K562 (cell line): ENCODE measurements around the gene RNF207. TPM values are rescaled to one million over a fixed set of nuclear protein-coding genes. Genes with fewer than 3 reads are reported as not detected.

Source experiments
- ATAC-seq: fragments of 200-7000 bp; cut with Tn5 transposase; 3 replicates; pipeline ENCODE4 v1.9.1; 2020; ENCODE audit warnings: moderate library complexity
- BruUV-seq: library from RNA; stranded (reverse); fragments of 400-500 nt; replicated peaks from 2 replicates; lab custom pipeline; 2021; lab: Mats Ljungman, UMichigan
- CTCF ChIA-PET: fragments of 300-600 bp; formaldehyde crosslinking; extraction: SDS; loops from one replicate; lab custom pipeline; 2021; ENCODE audit warnings: low intra/inter-chr PET ratio; lab: Yijun Ruan, JAX
- POLR2A ChIA-PET: fragments of 300-600, 350-650 bp; sonication (Branson Sonifier 250); formaldehyde crosslinking; extraction: SDS; loops from one replicate; lab custom pipeline; 2021; ENCODE audit warnings: antibody characterized with exemption, inconsistent platforms; lab: Yijun Ruan, JAX
- DNase-seq, 4 experiments: peaks; one replicate each; pipeline versions ENCODE4 v3.0.0 to v3.0.0-alpha.2; 2011 to 2018; ENCODE audit warnings: low spot score in 3 of 4, mixed read lengths in 3 of 4; ENCODE audit errors: extremely low read depth in 1 of 4
- FAIRE-seq: peaks from 2 replicates; lab custom pipeline; 2011; peaks lifted over from hg19 to GRCh38; lab: Jason Lieb, UNC
- H2AFZ ChIP-seq: 2 replicates; pipeline ENCODE4 v1.6.0; 2011; ENCODE audit warnings: low read depth, low read length, control low read depth, inconsistent platforms
- H3K27ac ChIP-seq: fragments of 200-600 bp; 3 replicates; pipeline ENCODE4 v1.8.0; 2011; ENCODE audit warnings: low read depth, mild to moderate bottlenecking, control low read depth, inconsistent platforms, low read length, moderate library complexity, mixed read lengths; ENCODE audit errors: extremely low read depth
- H3K27me3 ChIP-seq, 2 experiments: fragments of 300-600 bp in 1 of 2; 2 replicates in 1 of 2; 3 replicates in 1 of 2; pipeline versions ENCODE4 v1.6.0 to v1.8.0; 2011; ENCODE audit warnings: inconsistent platforms in 2 of 2, low read length in 2 of 2, mild to moderate bottlenecking in 1 of 2, mixed read lengths in 1 of 2, moderate library complexity in 1 of 2; ENCODE audit not compliant: control insufficient read depth in 2 of 2, insufficient read depth in 2 of 2
- H3K36me3 ChIP-seq: fragments of 300-600 bp; 3 replicates; pipeline ENCODE4 v1.8.0; 2011; ENCODE audit warnings: mild to moderate bottlenecking, low read length, inconsistent platforms; ENCODE audit not compliant: control insufficient read depth, insufficient read depth
- H3K4me1 ChIP-seq, 2 experiments: fragments of 200-600 bp in 1 of 2; replicated peaks in 1 of 2; 2 replicates in 1 of 2; 3 replicates in 1 of 2; pipeline versions ENCODE4 v1.5.1 to v1.8.0; 2011; ENCODE audit warnings: inconsistent platforms in 2 of 2, low read length in 2 of 2, mild to moderate bottlenecking in 1 of 2, mixed read lengths in 1 of 2, moderate library complexity in 1 of 2; ENCODE audit not compliant: control insufficient read depth in 2 of 2, insufficient read depth in 2 of 2
- H3K4me2 ChIP-seq: 2 replicates; pipeline ENCODE4 v1.6.1; 2011; ENCODE audit warnings: low read length, control low read depth, inconsistent platforms, mixed read lengths; ENCODE audit not compliant: insufficient read depth
- H3K4me3 ChIP-seq: fragments of 200-600 bp; sonication (generic), shearing (Covaris generic); 2 replicates; pipeline ENCODE4 v1.5.1; 2016; ENCODE audit warnings: control low read depth, inconsistent platforms
- H3K79me2 ChIP-seq: fragments of 200-600 bp; 3 replicates; pipeline ENCODE4 v1.8.0; 2011; ENCODE audit warnings: low read length, inconsistent platforms; ENCODE audit not compliant: control insufficient read depth, insufficient read depth
- H3K9ac ChIP-seq, 2 experiments: 2 replicates each; pipeline versions ENCODE4 v1.6.0 to v1.6.1; 2011; ENCODE audit warnings: low read depth in 2 of 2, low read length in 2 of 2, control low read depth in 1 of 2, inconsistent platforms in 1 of 2, mild to moderate bottlenecking in 1 of 2, mixed read lengths in 1 of 2; ENCODE audit not compliant: insufficient read depth in 1 of 2
- H3K9me1 ChIP-seq: one replicate; pipeline ENCODE4 v1.6.0; 2011; ENCODE audit warnings: inconsistent platforms, mild to moderate bottlenecking, low read length, moderate library complexity; ENCODE audit not compliant: control insufficient read depth, insufficient read depth
- H3K9me3 ChIP-seq: replicated peaks from 2 replicates; pipeline ENCODE4 v1.5.1; 2011; ENCODE audit warnings: low read depth, low read length, inconsistent platforms; ENCODE audit not compliant: control insufficient read depth, insufficient read depth
- H4K20me1 ChIP-seq: replicated peaks from 2 replicates; pipeline ENCODE4 v1.6.1; 2011; ENCODE audit warnings: low read length, inconsistent platforms, mixed read lengths; ENCODE audit not compliant: control insufficient read depth, insufficient read depth
- CTCF ChIP-seq, 3 experiments: IDR thresholded peaks in 2 of 3; conservative IDR thresholded peaks in 1 of 3; 2 replicates each; pipeline ENCODE4 v1.5.1; 2011 to 2012; ENCODE audit warnings: low read length in 3 of 3, mild to moderate bottlenecking in 3 of 3, control low read depth in 2 of 3, improper control_type of control experiment in 1 of 3, inconsistent platforms in 1 of 3, low read depth in 1 of 3, mixed read lengths in 1 of 3, moderate library complexity in 1 of 3; ENCODE audit not compliant: insufficient read depth in 2 of 3
- ZNF354B ChIP-seq: fragments of 250-450 bp; sonication (Bioruptor Pico); IDR thresholded peaks from 2 replicates; pipeline ENCODE4 v1.4.0; 2020
- WGBS: fragments of 100-300 bp; shearing (Covaris generic); methylation state at CpG from one replicate; pipeline ENCODE4 v1.1.6; 2016; ENCODE audit warnings: low coverage, mixed read lengths; ENCODE audit not compliant: insufficient coverage; ENCODE audit errors: missing lambda C conversion rate; 5-methylcytosine and 5-hydroxymethylcytosine counted together
- in situ Hi-C: fragments of 300-500 bp; cut with MboI; formaldehyde crosslinking; loops from 4 replicates; pipeline ENCODE4 v1.15.0; 2018; ENCODE audit warnings: inconsistent platforms, mixed read lengths
- intact Hi-C: fragments of 100-400 bp; cut with micrococcal nuclease; formaldehyde crosslinking; loops from 2 replicates; pipeline ENCODE4 v1.14.2; 2022
- polyA plus RNA-seq, 8 experiments: library from polyadenylated mRNA; depleted of rRNA in 4 of 8; stranded (reverse) in 5 of 8; unstranded in 3 of 8; fragments of >200 nt; fragmentation: Nextera tagmentation in 2 of 8; fragmentation: Illumina TruSeq in 1 of 8; extraction: Ambion mirVana in 2 of 8; extraction: Trizol in 1 of 8; gene quantifications; 2 replicates each; pipeline versions ENCODE4 v1.2.1 to v1.2.3, GENCODE V29; 2011 to 2014; ENCODE audit warnings: inconsistent platforms in 1 of 8, missing spikeins in 1 of 8
- total RNA-seq, 7 experiments: library from RNA; depleted of rRNA in 6 of 7; stranded (reverse); fragments of >200 nt in 6 of 7; fragmentation: Illumina TruSeq in 2 of 7; extraction: Trizol in 2 of 7; gene quantifications; 2 replicates each; pipeline versions ENCODE4 v1.2.1 to v1.2.3, GENCODE V29; 2011 to 2021; ENCODE audit warnings: low replicate concordance in 1 of 7

Gene RNF207
- total and polyA plus RNA-seq, 9 of the 15 experiments (the other 6 are each of a cell fraction or from before 2014, with no cell fraction given) = 2.7 to 30.6 (median 12.9) TPM

GRCh38 chr1:6162773-6163172 is 43.1 kb upstream of the RNF207 start:
- CTCF ChIA-PET = no interaction called here
- intact Hi-C loops = no loop called here
- peak; percentile 66 for ATAC-seq

More at GRCh38 chr1:6162773-6163172, 43.1 kb upstream of the RNF207 start:
- H3K27me3 ChIP-seq = peaks cover 57 to 89% of the 10 kb centered on the region in 2 experiments
- 2% methylated on average over 13 of the region's 13 CpGs for WGBS
- H4K20me1 ChIP-seq = peaks cover 55% of the 10 kb centered on the region
- BruUV-seq = no TSS peak
- H3K4me2 ChIP-seq = no peak overlapping the region
- H3K4me1 ChIP-seq = peaks cover 0 to 3% of the 10 kb centered on the region in 2 experiments; a peak in 3 of 5 replicates
- no peaks in the 10 kb centered on the region for H3K79me2 ChIP-seq
- no peak for FAIRE-seq
- no peaks in the 10 kb centered on the region for H3K36me3 ChIP-seq
- no peak for TF ChIP-seq ZNF354B (CRISPR knock-in tag)
- peak in 1 of 3 experiments; percentile 39; a peak in 2 of 6 replicates for TF ChIP-seq CTCF (IDR thresholded peaks at IDR 0.05 in 2 of 3, conservative IDR thresholded peaks at IDR 0.05 in 1 of 3; ENCODE audit: insufficient read depth in 2 of 3, low read depth in 1 of 3, low read length in 3 of 3)
- in situ Hi-C loops = no loop called here
- H3K9ac ChIP-seq = no peak overlapping the region
- peaks cover 3% of the 10 kb centered on the region for H3K9me1 ChIP-seq
- no peak overlapping the region for H3K4me3 ChIP-seq
- H3K27ac ChIP-seq = no peak overlapping the region
- no peaks in the 10 kb centered on the region for H3K9me3 ChIP-seq
- POLR2A ChIA-PET = no interaction called here
- DNase-seq = peak in 2 of 4 experiments; percentile 45 to 55
- no peak overlapping the region for H2AFZ ChIP-seq
